Mesenchymal stem cell (in vitro differentiated cells and primary cell): ENCODE data around the gene CPNE9.

Experiments
- DNase-seq: peaks from one replicate; pipeline ENCODE4 v3.0.0-alpha.2; 2013
- H2AFZ ChIP-seq: one replicate; pipeline ENCODE4 v1.6.1; 2013; ENCODE audit warnings: low read depth, mild to moderate bottlenecking, control low read depth, inconsistent platforms, low read length, moderate library complexity
- H2AK5ac ChIP-seq: 2 replicates; pipeline ENCODE4 v1.6.1; 2013; ENCODE audit warnings: low read length, moderate library complexity, mild to moderate bottlenecking, inconsistent platforms; ENCODE audit not compliant: severe bottlenecking
- H2BK120ac ChIP-seq: one replicate; pipeline ENCODE4 v1.6.1; 2013; ENCODE audit warnings: low read depth, mild to moderate bottlenecking, inconsistent platforms, low read length, moderate library complexity
- H2BK12ac ChIP-seq, 2 experiments: one replicate each; pipeline ENCODE4 v1.6.1; 2013; ENCODE audit warnings: inconsistent platforms in 2 of 2, low read length in 2 of 2, mild to moderate bottlenecking in 2 of 2, moderate library complexity in 2 of 2, control low read depth in 1 of 2
- H2BK15ac ChIP-seq: one replicate; pipeline ENCODE4 v1.6.1; 2013; ENCODE audit warnings: mild to moderate bottlenecking, low read depth, inconsistent platforms; ENCODE audit not compliant: poor library complexity, severe bottlenecking
- H2BK5ac ChIP-seq: 2 replicates; pipeline ENCODE4 v1.6.1; 2013; ENCODE audit warnings: low read depth, mild to moderate bottlenecking, low read length, control low read depth, inconsistent platforms; ENCODE audit not compliant: poor library complexity, severe bottlenecking
- H3K14ac ChIP-seq, 2 experiments: one replicate each; pipeline ENCODE4 v1.6.1; 2013; ENCODE audit warnings: inconsistent platforms in 2 of 2, low read length in 2 of 2, control low read depth in 1 of 2, mild to moderate bottlenecking in 1 of 2, moderate library complexity in 1 of 2
- H3K18ac ChIP-seq, 2 experiments: one replicate each; pipeline ENCODE4 v1.6.1; 2013; ENCODE audit warnings: inconsistent platforms in 2 of 2, low read length in 2 of 2, control low read depth in 1 of 2, low read depth in 1 of 2, mild to moderate bottlenecking in 1 of 2
- H3K23ac ChIP-seq, 2 experiments: one replicate each; pipeline ENCODE4 v1.6.1; 2013; ENCODE audit warnings: inconsistent platforms in 2 of 2, low read length in 2 of 2, mild to moderate bottlenecking in 2 of 2, moderate library complexity in 2 of 2, control low read depth in 1 of 2
- H3K27ac ChIP-seq: 2 replicates; pipeline ENCODE4 v1.5.1; 2013; ENCODE audit warnings: mild to moderate bottlenecking, moderate library complexity, low read length, control low read depth, inconsistent platforms; ENCODE audit not compliant: poor library complexity, severe bottlenecking
- H3K27me3 ChIP-seq, 2 experiments: 2 replicates each; pipeline versions ENCODE4 v1.6.1 to v1.7.0; 2013; ENCODE audit warnings: low read length in 2 of 2, mild to moderate bottlenecking in 2 of 2, moderate library complexity in 2 of 2, control low read depth in 1 of 2, inconsistent platforms in 1 of 2; ENCODE audit not compliant: control insufficient read depth in 1 of 2, insufficient read depth in 1 of 2
- H3K36me3 ChIP-seq, 2 experiments: 2 replicates each; pipeline versions ENCODE4 v1.6.1 to v1.7.0; 2013; ENCODE audit warnings: low read length in 2 of 2, control low read depth in 1 of 2, inconsistent platforms in 1 of 2, low read depth in 1 of 2, mild to moderate bottlenecking in 1 of 2; ENCODE audit not compliant: insufficient read depth in 2 of 2, control insufficient read depth in 1 of 2
- H3K4ac ChIP-seq, 2 experiments: one replicate each; pipeline ENCODE4 v1.6.1; 2013; ENCODE audit warnings: inconsistent platforms in 2 of 2, low read length in 2 of 2, mild to moderate bottlenecking in 2 of 2, moderate library complexity in 2 of 2, control low read depth in 1 of 2, low read depth in 1 of 2
- H3K4me1 ChIP-seq: 2 replicates; pipeline ENCODE4 v1.6.1; 2013; ENCODE audit warnings: low read depth, low read length, control low read depth; ENCODE audit not compliant: control insufficient read depth, insufficient read depth
- H3K4me2 ChIP-seq: 2 replicates; pipeline ENCODE4 v1.6.1; 2013; ENCODE audit warnings: low read length, mild to moderate bottlenecking, inconsistent platforms; ENCODE audit not compliant: poor library complexity, severe bottlenecking
- H3K4me3 ChIP-seq, 2 experiments: 2 replicates each; pipeline versions ENCODE4 v1.5.1 to v1.7.0; 2013; ENCODE audit warnings: low read length in 2 of 2, mild to moderate bottlenecking in 2 of 2, control low read depth in 1 of 2, low read depth in 1 of 2; ENCODE audit not compliant: insufficient read depth in 1 of 2
- H3K79me1 ChIP-seq: replicated peaks from 2 replicates; pipeline ENCODE4 v1.6.1; 2013; ENCODE audit warnings: mild to moderate bottlenecking, control low read depth, low read length, inconsistent platforms; ENCODE audit not compliant: poor library complexity, severe bottlenecking
- H3K9ac ChIP-seq: 2 replicates; pipeline ENCODE4 v1.7.0; 2013; ENCODE audit warnings: mild to moderate bottlenecking, low read length, moderate library complexity
- H3K9me3 ChIP-seq: 2 replicates; pipeline ENCODE4 v1.7.0; 2013; ENCODE audit warnings: mild to moderate bottlenecking, low read length; ENCODE audit not compliant: control insufficient read depth
- H4K8ac ChIP-seq: one replicate; pipeline ENCODE4 v1.6.1; 2013; ENCODE audit warnings: inconsistent platforms, mild to moderate bottlenecking, low read length, moderate library complexity
- H4K91ac ChIP-seq: one replicate; pipeline ENCODE4 v1.6.1; 2013; ENCODE audit warnings: mild to moderate bottlenecking, low read length, inconsistent platforms
- WGBS: methylation state at CpG from one replicate; pipeline ENCODE4 v1.1.7; 2013; ENCODE audit warnings: mixed read lengths; 5-methylcytosine and 5-hydroxymethylcytosine counted together

Gene CPNE9

DNA sequence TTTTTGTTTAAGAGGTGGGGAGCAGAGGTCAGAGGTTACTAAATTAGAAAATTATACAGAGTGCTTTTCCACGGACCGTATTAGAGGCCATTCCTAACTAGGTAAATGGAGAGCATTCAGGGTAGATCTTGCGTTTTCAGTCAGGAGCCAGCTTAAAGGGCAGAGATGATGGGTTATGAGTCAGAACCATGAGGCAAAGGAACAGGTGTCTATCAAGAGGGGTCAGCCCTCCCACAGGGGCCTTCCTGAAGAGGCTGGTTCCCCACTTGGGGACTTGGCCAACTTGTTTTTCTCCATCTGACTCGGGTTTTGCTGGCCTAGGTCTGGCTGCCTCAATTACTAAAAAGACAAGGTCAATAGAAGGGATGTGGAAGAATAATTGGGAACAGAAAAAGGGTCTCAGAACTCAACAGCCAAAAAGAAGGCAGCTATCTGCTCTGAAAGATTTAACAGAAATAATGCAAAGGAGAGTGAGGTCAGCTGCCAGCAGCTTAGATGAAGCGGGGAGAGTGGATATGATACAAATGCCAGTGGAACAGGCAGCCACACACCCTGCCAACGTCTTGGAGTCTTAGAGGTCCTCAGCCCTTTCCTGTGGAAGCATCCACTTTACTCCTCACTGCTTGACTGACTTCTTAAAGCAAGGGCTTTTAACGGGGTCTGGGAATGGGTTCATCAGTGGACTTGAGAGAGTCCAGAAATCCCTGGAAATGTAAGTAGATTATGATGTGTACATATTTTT, 36.8 kb upstream of the CPNE9 start:
- Histone ChIP-seq H3K4me3 (no peak overlapping the region), H3K79me1 (peaks cover 31% of the 10 kb centered on the region), H3K14ac (no peak overlapping the region), H2BK12ac (no peak overlapping the region), H3K18ac (no peak overlapping the region), H4K91ac (no peak overlapping the region), H3K4me1 (peaks cover 4% of the 10 kb centered on the region), H2BK5ac (no peak overlapping the region), H2AK5ac (no peak overlapping the region), H3K9ac (no peak overlapping the region), H3K4ac (no peak overlapping the region), H3K36me3 (peaks cover 54 to 90% of the 10 kb centered on the region in 2 experiments), H4K8ac (no peak overlapping the region), H3K27me3 (no peaks in the 10 kb centered on the region), H3K27ac (no peak overlapping the region), H3K9me3 (no peaks in the 10 kb centered on the region), H2AFZ (no peak overlapping the region), H3K23ac (no peak overlapping the region), H2BK15ac (no peak overlapping the region), H2BK120ac (no peak overlapping the region), H3K4me2 (no peak overlapping the region)
- 95% methylated on average over 6 of the region's 7 CpGs for WGBS
- DNase-seq, result no peak

DNA sequence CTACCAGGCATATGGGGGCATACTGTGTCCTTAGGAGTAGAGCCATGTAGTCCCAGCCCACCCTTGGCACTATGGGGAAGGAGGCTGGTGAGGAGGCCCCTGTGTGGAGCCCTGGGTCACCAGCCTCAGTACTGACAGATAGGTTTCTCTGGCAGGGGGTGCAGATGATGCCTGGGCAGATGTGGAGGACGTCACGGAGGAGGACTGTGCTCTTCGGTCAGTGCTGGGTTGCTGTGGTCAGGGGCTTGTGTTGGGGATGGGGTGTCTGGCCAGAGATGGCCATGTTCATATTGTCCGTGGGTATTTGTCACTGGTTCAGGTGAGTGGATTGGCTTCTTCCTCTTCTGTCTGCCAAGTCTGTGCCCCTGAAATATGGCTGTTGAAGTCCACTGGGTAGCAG, 34.4 kb upstream of the CPNE9 start:
- no peak overlapping the region for H2BK12ac ChIP-seq
- no peak overlapping the region for H2AFZ ChIP-seq
- H3K9me3 ChIP-seq, result no peaks in the 10 kb centered on the region
- H2BK15ac ChIP-seq, result no peak overlapping the region
- no peak overlapping the region for H3K9ac ChIP-seq
- peaks cover 54 to 95% of the 10 kb centered on the region in 2 experiments for H3K36me3 ChIP-seq
- no peak overlapping the region for H3K14ac ChIP-seq
- no peak overlapping the region for H2BK5ac ChIP-seq
- H4K91ac ChIP-seq, result no peak overlapping the region
- H4K8ac ChIP-seq, result no peak overlapping the region
- no peak overlapping the region for H2BK120ac ChIP-seq
- 96% methylated on average over 4 of the region's 4 CpGs for WGBS
- no peak overlapping the region for H2AK5ac ChIP-seq
- H3K27ac ChIP-seq, result no peak overlapping the region
- H3K4me2 ChIP-seq, result no peak overlapping the region
- no peak for DNase-seq
- no peaks in the 10 kb centered on the region for H3K27me3 ChIP-seq
- no peak overlapping the region for H3K4ac ChIP-seq
- peaks cover 4% of the 10 kb centered on the region for H3K4me1 ChIP-seq
- peaks cover 25% of the 10 kb centered on the region for H3K79me1 ChIP-seq
- no peak overlapping the region for H3K4me3 ChIP-seq
- H3K23ac ChIP-seq, result no peak overlapping the region
- H3K18ac ChIP-seq, result no peak overlapping the region

DNA sequence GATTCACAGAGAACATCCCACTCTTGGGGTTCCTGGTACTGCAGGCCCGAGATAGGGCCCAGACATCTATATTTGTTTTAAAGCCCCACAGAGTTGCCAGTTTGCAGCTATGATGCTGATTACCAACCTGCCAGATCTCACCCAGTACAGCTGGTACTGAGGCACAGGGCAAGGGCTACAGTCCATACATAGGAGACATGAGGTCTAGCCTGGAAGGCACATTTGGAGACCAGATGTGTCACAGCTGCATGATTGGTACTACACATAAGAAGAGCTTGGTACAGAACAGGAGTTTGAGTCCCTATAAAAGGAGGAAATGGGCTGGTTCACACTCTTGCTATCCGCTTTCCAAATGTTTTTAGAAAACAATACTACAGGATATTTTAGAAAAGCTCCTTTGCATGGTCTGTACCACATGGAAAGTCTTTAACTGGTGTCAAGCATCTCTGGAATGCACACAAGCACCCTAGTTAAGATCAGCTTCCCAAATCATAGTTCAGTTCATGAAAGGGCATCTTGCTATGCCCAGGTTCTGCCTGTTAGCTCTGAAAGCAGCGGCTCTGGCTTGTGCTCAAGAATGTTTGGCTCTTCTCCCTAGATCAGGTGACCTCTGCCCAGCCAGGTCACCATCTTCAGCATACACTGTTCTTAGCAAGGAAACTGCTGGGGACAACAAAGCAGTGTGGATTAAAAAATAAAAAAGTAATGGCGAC, 33.8 kb upstream of the CPNE9 start:
- DNase-seq, result no peak
- Histone ChIP-seq H3K4me1 (peaks cover 4% of the 10 kb centered on the region), H3K27me3 (no peaks in the 10 kb centered on the region), H3K4me2 (no peak overlapping the region), H3K79me1 (peaks cover 25% of the 10 kb centered on the region), H3K14ac (no peak overlapping the region), H4K8ac (no peak overlapping the region), H3K4me3 (no peak overlapping the region), H2BK120ac (no peak overlapping the region), H2BK5ac (no peak overlapping the region), H3K4ac (no peak overlapping the region), H3K36me3 (peaks cover 54 to 93% of the 10 kb centered on the region in 2 experiments), H4K91ac (no peak overlapping the region), H2AFZ (no peak overlapping the region), H3K23ac (no peak overlapping the region), H2AK5ac (no peak overlapping the region), H3K9me3 (no peaks in the 10 kb centered on the region), H2BK15ac (no peak overlapping the region), H2BK12ac (no peak overlapping the region), H3K9ac (no peak overlapping the region), H3K27ac (no peak overlapping the region), H3K18ac (no peak overlapping the region)
- WGBS, result 93% methylated on average over 4 of the region's 4 CpGs

- no peak overlapping the region for H2BK12ac ChIP-seq
Measured at GRCh38 chr3:9673082-9673481, 30.6 kb upstream of the CPNE9 start.

More at GRCh38 chr3:9673082-9673481, 30.6 kb upstream of the CPNE9 start:
- no peak overlapping the region for H3K18ac ChIP-seq
- H3K14ac ChIP-seq, result no peak overlapping the region
- no peak for DNase-seq
- H4K8ac ChIP-seq, result no peak overlapping the region
- no peak overlapping the region for H2AFZ ChIP-seq
- H3K9ac ChIP-seq, result no peak overlapping the region
- H3K4me1 ChIP-seq, result peaks cover 4% of the 10 kb centered on the region
- H3K4ac ChIP-seq, result no peak overlapping the region
- H2BK5ac ChIP-seq, result no peak overlapping the region
- no peak overlapping the region for H3K23ac ChIP-seq
- H4K91ac ChIP-seq, result no peak overlapping the region
- no peak overlapping the region for H2BK15ac ChIP-seq
- no peak overlapping the region for H3K27ac ChIP-seq
- H3K9me3 ChIP-seq, result no peaks in the 10 kb centered on the region
- peaks cover 17% of the 10 kb centered on the region for H3K79me1 ChIP-seq
- no peak overlapping the region for H2BK120ac ChIP-seq
- no peak overlapping the region for H3K4me3 ChIP-seq
- H3K27me3 ChIP-seq, result no peaks in the 10 kb centered on the region
- no peak overlapping the region for H3K4me2 ChIP-seq
- H2AK5ac ChIP-seq, result no peak overlapping the region
- peaks cover 62 to 96% of the 10 kb centered on the region in 2 experiments for H3K36me3 ChIP-seq
